ENCODE data around the gene FGFRL1.

GRCh38 chr4:970046-970745, 41.2 kb upstream of the FGFRL1 start:
- TF ChIP-seq EZH2 (IDR thresholded peaks at IDR 0.05; ENCODE audit: insufficient read depth, poor library complexity, severe bottlenecking) = no peak
- no peak for TF ChIP-seq EZH2phosphoT487 (IDR thresholded peaks at IDR 0.05; ENCODE audit: insufficient read depth, low read depth)

Data from GM23248 (cell line).